ENCODE data around the gene TERT.

Gene TERT

GRCh38 chr5:1214163-1214935 lies 80.5 kb downstream of the TERT start:
- FAIRE-seq (no peak), DNase-seq (ENCODE audit: insufficient read length, low spot score) (no peak)
- TF ChIP-seq, protein P1, sequence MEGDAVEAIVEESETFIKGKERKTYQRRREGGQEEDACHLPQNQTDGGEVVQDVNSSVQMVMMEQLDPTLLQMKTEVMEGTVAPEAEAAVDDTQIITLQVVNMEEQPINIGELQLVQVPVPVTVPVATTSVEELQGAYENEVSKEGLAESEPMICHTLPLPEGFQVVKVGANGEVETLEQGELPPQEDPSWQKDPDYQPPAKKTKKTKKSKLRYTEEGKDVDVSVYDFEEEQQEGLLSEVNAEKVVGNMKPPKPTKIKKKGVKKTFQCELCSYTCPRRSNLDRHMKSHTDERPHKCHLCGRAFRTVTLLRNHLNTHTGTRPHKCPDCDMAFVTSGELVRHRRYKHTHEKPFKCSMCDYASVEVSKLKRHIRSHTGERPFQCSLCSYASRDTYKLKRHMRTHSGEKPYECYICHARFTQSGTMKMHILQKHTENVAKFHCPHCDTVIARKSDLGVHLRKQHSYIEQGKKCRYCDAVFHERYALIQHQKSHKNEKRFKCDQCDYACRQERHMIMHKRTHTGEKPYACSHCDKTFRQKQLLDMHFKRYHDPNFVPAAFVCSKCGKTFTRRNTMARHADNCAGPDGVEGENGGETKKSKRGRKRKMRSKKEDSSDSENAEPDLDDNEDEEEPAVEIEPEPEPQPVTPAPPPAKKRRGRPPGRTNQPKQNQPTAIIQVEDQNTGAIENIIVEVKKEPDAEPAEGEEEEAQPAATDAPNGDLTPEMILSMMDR (IDR thresholded peaks at IDR 0.05; ENCODE audit: insufficient read depth, missing control alignments) = no peak

DNA sequence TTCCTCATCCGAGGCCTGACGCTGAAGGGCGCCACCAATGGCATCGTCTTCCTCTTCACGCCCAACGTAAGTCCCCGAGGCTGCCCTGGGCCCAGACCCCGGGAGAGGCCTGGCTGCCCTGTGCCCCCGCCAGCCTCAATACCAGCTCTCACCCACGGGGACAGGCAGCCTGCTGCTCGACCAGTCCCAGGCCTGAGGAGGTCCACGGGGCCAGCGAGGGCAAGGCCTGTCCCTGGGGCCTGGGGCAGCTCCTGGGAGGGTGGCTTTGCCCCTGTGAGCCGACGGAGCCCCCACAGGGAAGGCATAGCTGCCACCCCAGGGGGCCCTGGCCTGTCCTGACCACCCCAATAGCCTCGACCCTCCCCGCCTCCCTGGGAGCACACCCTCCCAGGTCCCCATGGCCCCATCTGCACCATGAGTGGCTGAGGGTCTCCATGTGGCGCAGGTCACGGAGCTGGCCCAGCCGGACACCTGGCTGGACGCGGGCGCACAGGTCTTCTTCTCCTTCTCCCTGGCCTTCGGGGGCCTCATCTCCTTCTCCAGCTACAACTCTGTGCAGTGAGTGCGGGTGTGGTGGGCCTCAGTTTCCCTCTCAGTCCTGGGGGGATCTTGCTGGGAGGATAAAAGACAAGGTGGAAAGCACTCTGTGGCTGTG lies 81.2 kb downstream of the TERT start:
- FAIRE-seq (no peak), DNase-seq (ENCODE audit: insufficient read length, low spot score) (no peak)
- TF ChIP-seq, protein P1 (IDR thresholded peaks at IDR 0.05; ENCODE audit: insufficient read depth, missing control alignments) = no peak

GRCh38 chr5:1212881-1213280 lies 82.0 kb downstream of the TERT start:
- DNase-seq (ENCODE audit: insufficient read length, low spot score) = no peak
- FAIRE-seq = no peak
- TF ChIP-seq, protein P1 (IDR thresholded peaks at IDR 0.05; ENCODE audit: insufficient read depth, missing control alignments) = no peak

DNA sequence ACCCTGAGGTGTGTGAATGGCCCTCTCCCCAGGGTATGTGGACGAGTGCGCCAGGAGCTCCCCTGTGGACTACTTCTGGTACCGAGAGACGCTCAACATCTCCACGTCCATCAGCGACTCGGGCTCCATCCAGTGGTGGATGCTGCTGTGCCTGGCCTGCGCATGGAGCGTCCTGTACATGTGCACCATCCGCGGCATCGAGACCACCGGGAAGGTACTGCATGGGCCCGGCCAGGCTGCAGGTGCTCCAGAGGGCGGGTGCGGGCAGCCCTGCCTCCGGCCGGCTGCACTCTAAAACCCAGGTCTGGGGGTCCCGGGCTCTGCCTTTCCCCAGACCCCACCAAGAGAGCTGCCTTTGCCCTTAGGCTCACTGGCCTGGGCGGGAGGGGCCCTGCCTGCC lies 82.6 kb downstream of the TERT start:
- no peak for DNase-seq (ENCODE audit: insufficient read length, low spot score)
- TF ChIP-seq, protein P1 (IDR thresholded peaks at IDR 0.05; ENCODE audit: insufficient read depth, missing control alignments) = no peak
- no peak for FAIRE-seq

DNA sequence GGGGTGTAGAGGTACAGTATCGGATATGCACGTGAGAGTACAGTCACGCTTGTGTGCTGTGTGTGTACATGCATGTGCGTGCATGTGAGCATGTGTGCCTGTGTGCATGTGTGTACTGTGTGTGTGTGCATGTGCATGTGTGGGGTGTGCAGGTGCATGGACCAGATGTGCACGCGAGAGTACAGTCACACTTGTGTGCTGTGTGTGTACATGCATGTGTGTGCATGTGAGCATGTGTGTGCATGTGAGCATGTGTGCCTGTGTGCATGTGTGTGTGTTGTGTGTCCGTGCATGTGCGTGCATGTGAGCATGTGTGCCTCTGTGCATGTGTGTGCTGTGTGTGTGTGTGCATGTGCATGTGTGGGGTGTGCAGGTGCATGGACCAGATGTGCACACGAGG lies 83.2 kb downstream of the TERT start:
- FAIRE-seq = no peak

GRCh38 chr5:1210832-1211251 lies 84.0 kb downstream of the TERT start:
- TF ChIP-seq, protein P1 (IDR thresholded peaks at IDR 0.05; ENCODE audit: insufficient read depth, missing control alignments) = no peak
- FAIRE-seq (no peak), DNase-seq (ENCODE audit: insufficient read length, low spot score) (no peak)

More for the DNA sequence above, 83.2 kb downstream of the TERT start:
- DNase-seq (ENCODE audit: insufficient read length, low spot score) = no peak
- TF ChIP-seq, protein P1 (IDR thresholded peaks at IDR 0.05; ENCODE audit: insufficient read depth, missing control alignments) = no peak
